Right ventricle myocardium inferior (tissue), 1 donor: ENCODE measurements around the gene CFAP119. TPM values are rescaled to one million over a fixed set of nuclear protein-coding genes. Genes with fewer than 3 reads are reported as not detected.
A peak's percentile ranks its signal among the peaks of the same experiment; 100 is the strongest.

Source experiments
- ATAC-seq: fragments of 200-7000 bp; cut with Tn5 transposase; one replicate; pipeline ENCODE4 v1.9.1; 2020; ENCODE audit warnings: mild to moderate bottlenecking, moderate library complexity
- DNase-seq: peaks from one replicate; pipeline ENCODE4 v3.0.0; 2021; ENCODE audit errors: missing footprints
- intact Hi-C: fragments of 100-400 bp; cut with DNase I; formaldehyde crosslinking; loops from one replicate; pipeline ENCODE4 v1.11.0; 2022
- total RNA-seq: library from RNA; stranded (reverse); fragmentation: NEBNext Ultra II Directional; extraction: Animal tissue kit (Norgen Biotek cat#: 25700); gene quantifications from one replicate; pipeline ENCODE4 v1.2.1, GENCODE V29; 2021
- donor health status: DM: no; HTN: yes; CAD: no; lungs with severe emphysema.

CFAP119 gene
- total RNA-seq, 1 donor from 2014 or later = 0.89 TPM

GRCh38 chr16:30784215-30784614, 22.4 kb upstream of the CFAP119 start:
- DNase-seq (no peak), ATAC-seq (no peak)
- intact Hi-C loops = no loop called here

GRCh38 chr16:30783280-30784109, 21.6 kb upstream of the CFAP119 start:
- ATAC-seq (no peak), DNase-seq (no peak)
- intact Hi-C loops = no loop called here

- no peak for ATAC-seq
- no peak for DNase-seq
- intact Hi-C loops = no loop called here
These were observed 20.8 kb upstream of the CFAP119 start for GRCh38 chr16:30782486-30783279.

DNA sequence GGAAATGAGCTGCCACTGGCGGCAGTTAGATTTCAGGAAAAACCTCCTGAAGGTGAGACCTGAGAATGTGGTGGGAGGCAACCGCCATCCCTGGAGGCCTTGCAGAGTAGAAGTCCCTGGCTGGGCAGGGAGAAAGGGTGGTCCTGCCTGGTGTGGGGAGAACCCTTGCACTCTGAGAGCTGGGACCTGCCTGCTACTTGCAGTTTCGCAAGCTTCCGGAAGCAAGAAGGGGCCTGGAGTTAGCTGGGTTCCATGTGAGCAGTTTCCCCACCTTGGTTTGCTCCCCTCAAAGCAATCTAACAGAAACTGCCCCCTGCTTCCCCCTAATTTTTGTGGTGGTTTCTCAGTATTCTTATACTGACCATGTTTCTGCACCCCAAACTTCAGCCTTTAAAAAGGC, 18.7 kb upstream of the CFAP119 start:
- ATAC-seq = no peak
- DNase-seq = no peak
- intact Hi-C loops = no loop called here

DNA sequence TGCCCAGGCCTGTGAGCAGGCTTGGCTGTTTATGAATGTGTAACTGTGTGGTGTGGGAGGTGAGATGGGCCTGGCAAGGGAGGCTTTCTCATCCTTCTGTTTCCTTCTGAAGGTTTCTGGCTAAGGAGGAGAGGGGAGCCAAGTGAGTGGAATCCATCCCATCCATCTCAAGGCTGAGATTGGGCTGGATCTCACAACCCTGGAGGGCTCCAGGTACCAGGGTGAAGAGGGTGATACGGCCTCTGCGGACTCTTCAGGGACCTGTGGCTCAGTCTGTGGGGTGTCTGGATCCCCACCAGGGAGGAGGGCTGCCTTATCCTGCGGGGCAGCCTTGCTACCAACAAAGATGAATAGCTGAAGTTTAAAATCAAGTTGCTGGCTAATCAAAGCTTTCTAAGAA, 18.2 kb upstream of the CFAP119 start:
- DNase-seq (no peak), ATAC-seq (no peak)
- intact Hi-C loops = no loop called here

DNA sequence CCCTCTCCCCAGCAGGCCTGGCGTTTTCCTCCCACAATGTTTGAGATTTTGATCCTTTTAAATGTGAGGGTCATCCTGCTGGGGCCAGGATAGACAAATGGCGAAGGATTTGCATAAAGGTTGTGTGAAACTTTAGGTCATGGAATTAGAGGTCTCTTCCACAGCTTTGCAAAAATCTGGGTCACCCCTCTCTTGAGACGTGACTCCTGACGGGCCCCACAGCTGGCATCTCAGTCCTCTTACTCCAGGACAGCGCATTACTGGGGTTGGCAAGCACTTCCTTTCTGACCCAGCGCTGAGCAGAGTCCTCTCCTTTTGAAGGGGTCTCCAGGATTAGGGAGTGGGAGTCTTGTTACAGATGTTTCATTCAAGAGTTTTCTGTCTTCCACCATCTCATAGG, 17.7 kb upstream of the CFAP119 start:
- no peak for ATAC-seq
- DNase-seq = no peak
- intact Hi-C loops = loop anchor here (5.0 kb wide), 1 partner anchor 33 kb away; no protein-coding TSS in a partner anchor

GRCh38 chr16:30778549-30779244, 16.8 kb upstream of the CFAP119 start:
- DNase-seq (no peak), ATAC-seq (no peak)
- intact Hi-C loops = loop anchor here (5.0 kb wide), 1 partner anchor 34 kb away; no protein-coding TSS in a partner anchor

DNA sequence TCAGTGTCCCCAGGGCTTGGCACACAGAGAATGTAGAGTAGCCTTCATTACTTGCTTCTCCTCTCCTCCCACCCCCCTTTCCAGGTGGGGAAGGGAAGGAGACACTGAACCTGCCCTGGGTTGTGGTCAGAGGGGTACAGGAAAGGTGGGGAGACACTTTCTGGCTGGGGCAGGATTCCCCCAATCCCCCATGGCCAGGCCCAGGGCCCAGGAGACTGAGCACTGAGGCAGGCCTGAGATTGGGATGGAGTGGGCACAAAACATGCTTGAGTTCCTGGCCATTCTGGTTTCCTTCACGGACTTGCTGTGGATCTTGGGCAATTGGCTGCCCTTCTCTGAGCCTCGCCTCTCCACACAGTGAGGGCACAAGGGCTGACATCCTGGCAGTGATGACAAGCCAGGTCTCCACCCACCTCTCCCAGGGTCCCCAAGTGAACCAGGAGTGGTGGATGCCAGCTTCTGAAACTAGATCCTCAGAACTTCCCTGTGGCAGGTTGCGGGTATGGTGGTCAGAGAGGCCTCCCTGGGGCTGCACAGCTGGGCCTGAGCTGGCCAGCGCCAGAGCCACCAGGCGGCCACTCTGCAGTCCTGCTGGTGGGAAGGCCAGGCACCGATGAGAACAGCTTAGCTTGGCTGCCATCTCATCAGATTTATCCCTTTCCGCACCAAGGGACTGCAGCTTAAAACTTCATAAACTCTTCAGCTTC, 15.9 kb upstream of the CFAP119 start:
- ATAC-seq (no peak), DNase-seq (no peak)
- intact Hi-C loops = loop anchor here (5.0 kb wide), 1 partner anchor 35 kb away; no protein-coding TSS in a partner anchor

DNA sequence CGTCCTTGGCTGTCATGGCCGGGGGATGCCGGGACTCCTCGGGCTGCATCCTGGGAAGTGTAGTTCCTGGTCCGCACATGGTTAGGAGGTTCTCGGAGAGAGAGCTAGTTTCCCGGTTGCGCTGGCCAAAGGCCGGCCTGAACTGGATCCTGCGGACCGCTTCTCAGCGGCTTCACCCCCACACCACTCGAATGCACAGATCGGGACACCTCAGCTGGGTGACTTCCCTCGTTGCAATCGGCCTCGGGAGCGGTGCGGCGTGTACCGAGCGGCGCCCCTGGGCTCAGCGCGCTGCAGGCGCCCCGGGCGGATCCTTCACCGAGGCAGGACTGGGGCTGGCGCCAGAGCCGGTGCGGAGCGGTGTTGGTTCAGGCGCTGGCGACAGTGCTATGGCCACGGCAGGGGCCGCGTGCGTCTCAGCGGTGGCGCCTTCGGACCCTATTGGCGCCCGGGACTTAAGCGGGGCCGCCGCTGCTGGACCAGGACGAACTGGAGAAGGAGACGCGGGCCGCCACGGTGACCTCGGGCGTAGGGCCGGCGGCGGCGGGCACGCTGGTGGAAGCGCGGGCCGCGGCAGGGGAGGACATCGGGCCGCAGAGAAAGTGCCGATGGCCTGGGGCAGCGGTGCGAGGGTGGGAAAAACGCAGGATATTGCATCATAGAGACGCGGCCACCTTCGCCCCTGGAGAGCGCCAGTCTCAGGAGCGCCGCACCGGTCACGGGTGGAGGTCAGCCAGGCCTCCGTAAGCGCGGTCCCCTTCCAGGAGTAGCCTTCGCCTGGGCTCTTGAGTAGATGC, 13.7 kb upstream of the CFAP119 start:
- intact Hi-C loops = loop anchor here (5.0 kb wide), 1 partner anchor 37 kb away; no protein-coding TSS in a partner anchor
- peak; percentile 89 for DNase-seq
- ATAC-seq = peak; percentile 85

GRCh38 chr16:30775131-30775391, 13.2 kb upstream of the CFAP119 start:
- DNase-seq (no peak), ATAC-seq (no peak)
- intact Hi-C loops = loop anchor here (5.0 kb wide), 1 partner anchor 37 kb away; no protein-coding TSS in a partner anchor

- intact Hi-C loops = loop anchor here (5.0 kb wide), 1 partner anchor 38 kb away; no protein-coding TSS in a partner anchor
- peak; percentile 18 for ATAC-seq
- DNase-seq = no peak
These were observed 12.7 kb upstream of the CFAP119 start for GRCh38 chr16:30774367-30775130.

- ATAC-seq = no peak
- no peak for DNase-seq
- intact Hi-C loops = no loop called here
These were observed 12.0 kb upstream of the CFAP119 start for GRCh38 chr16:30773826-30774225.

DNA sequence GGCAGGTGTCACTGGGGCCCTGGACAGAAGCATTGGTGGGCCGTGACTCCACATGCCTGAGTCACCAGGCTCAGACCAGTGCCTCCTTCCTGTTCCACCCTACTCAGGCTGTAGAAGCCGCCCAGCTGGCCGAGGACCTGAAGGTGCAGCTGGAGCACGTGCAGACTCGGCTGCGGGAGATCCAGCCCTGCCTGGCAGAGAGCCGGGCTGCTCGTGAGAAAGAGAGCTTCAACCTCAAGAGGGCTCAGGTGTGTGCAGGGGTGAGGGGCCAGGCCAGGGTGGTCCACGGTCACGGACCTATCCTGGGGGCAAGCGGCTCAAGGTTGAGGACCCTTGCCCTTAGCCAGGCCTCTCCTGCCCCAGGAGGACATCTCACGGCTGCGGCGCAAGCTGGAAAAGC, 9.9 kb upstream of the CFAP119 start:
- intact Hi-C loops = no loop called here

DNA sequence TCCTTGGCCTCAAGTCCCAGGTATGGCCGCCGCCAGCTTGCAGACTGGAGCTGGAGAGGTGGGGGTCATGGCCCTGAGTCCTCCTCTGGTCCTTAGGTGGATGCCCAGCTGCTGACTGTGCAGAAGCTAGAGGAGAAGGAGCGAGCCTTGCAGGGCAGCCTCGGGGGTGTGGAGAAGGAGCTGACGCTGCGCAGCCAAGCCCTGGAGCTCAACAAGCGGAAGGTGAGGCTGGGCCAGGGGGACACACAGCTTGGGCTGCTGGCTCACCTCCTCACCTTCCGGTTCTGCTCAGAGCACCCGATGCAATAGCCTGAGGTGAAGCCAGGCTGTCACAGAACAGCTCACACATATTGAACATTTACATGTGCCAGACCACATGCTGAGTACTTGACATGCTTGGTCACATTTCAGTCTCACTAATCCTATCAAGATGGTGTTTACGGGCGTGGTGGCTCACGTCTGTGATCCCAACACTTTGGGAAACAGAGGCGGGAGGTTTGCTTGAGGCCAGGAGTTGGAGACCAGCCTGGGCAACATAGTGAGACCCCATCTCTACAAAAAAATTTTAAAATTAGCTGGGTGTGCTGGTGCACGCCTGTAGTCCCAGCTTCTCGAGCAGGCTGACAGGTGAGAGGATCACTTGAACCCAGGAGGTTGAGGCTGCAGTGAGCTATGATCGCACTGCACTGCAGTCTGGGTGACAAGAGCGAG, 7.7 kb upstream of the CFAP119 start:
- no peak for ATAC-seq
- DNase-seq = no peak
- intact Hi-C loops = no loop called here

More for the DNA sequence above, 9.9 kb upstream of the CFAP119 start:
- DNase-seq (no peak), ATAC-seq (no peak)

DNA sequence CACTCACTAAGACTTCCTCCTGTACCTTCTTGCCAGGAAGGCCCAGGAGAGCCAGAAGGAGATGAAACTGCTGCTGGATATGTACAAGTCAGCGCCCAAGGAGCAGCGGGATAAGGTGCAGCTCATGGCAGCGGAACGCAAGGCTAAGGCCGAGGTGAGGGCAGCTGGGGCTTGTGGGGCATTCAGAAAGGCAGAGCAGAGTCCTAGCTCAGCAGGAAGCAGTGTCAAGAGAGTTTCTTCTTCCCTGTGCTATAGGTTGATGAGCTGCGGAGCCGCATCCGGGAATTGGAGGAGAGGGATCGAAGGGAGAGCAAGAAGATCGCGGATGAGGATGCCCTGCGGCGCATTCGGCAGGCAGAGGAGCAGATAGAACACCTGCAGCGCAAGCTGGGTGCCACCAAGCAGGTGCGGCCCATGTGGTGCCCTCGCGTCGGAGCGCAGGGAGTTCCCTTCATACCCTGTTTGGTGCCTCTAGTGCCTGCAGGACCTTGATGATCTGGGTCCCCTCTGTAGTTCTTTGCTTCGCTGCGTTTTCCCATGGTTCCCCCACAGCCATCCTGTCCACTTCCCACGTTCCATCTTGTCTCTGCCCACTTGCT, 6.8 kb upstream of the CFAP119 start:
- no peak for ATAC-seq
- no peak for DNase-seq
- intact Hi-C loops = no loop called here

GRCh38 chr16:30767767-30768465, 6.1 kb upstream of the CFAP119 start:
- DNase-seq (no peak), ATAC-seq (peak; percentile 21)
- intact Hi-C loops = no loop called here
